Subcutaneous adipose tissue (tissue), 4 donors: ENCODE results near the gene RCAN1. TPM values are rescaled to one million over a fixed set of nuclear protein-coding genes. Genes with fewer than 3 reads are reported as not detected.

ENCODE experiments used
- total RNA-seq, 4 donors: library from RNA; depleted of rRNA; stranded (reverse); fragments of >200 nt; gene quantifications; one replicate each; pipeline ENCODE4 v1.1.0, GENCODE V29; 2016
- TF ChIP-seq, protein P1 (sequence below): fragments of 450-650 bp; IDR thresholded peaks from one replicate; pipeline ENCODE4 v1.5.1; 2016; ENCODE audit warnings: low read depth, mild to moderate bottlenecking, control low read depth, antibody characterized with exemption, moderate library complexity

Gene RCAN1
- total RNA-seq, 4 donors from 2014 or later: 28.8 to 68.3 (median 47.0) TPM

DNA sequence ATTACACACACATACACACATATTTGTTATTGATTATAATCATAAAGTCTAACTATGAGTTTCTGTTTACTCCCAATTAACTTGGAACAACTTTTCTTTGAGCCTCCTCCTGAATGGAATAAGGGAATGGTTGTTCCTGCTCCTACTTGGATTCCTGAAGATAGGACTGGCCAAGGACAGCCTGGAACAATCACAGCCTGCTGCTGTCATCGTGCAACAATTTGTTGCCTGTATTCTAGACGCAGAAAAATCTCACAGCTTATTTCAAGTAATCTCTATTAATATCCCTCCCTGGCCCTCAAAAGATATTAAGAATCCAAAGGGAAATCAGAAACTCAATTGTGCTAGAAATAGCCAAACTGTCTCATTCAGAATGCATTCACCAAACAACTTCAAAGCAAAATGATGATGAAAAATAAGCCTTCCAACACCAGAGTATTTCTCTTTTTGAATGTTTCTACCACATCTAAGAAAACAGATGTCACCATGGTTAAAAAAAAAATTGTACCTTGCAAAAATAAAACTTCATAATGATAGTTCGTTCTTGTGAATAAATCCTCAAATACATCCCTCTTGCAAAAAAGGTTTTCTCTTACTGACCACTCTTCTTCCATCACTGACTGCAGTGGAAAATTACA is 30.9 kb downstream of the RCAN1 start:
- TF ChIP-seq, protein P1, sequence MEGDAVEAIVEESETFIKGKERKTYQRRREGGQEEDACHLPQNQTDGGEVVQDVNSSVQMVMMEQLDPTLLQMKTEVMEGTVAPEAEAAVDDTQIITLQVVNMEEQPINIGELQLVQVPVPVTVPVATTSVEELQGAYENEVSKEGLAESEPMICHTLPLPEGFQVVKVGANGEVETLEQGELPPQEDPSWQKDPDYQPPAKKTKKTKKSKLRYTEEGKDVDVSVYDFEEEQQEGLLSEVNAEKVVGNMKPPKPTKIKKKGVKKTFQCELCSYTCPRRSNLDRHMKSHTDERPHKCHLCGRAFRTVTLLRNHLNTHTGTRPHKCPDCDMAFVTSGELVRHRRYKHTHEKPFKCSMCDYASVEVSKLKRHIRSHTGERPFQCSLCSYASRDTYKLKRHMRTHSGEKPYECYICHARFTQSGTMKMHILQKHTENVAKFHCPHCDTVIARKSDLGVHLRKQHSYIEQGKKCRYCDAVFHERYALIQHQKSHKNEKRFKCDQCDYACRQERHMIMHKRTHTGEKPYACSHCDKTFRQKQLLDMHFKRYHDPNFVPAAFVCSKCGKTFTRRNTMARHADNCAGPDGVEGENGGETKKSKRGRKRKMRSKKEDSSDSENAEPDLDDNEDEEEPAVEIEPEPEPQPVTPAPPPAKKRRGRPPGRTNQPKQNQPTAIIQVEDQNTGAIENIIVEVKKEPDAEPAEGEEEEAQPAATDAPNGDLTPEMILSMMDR: no peak

GRCh38 chr21:34582506-34583150 is 32.3 kb downstream of the RCAN1 start:
- TF ChIP-seq, protein P1: no peak

DNA sequence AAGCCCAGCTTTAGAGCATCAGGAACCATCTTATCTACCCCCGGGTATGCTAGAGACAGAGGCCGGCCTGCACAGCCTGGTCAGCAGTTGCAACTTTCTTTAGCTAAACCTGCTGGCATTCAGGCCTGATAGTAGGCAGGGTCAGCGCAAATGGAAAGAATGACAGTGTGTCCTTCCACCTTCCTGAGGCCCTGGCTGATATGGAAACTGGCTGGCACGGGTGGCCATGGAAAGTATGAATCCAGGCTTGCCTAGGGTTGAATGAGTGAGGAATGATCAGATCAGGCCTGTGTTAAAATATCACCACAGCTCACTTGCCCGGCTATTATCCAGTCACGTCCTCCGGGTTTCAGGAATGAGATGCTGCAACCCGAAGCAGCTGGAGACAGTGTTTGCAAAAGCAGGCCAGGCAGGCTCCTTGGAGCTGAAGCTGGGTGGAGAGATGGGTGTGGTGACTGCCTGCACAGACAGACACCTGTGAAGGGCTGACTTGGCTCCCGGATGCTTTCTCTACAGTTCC is 34.7 kb downstream of the RCAN1 start:
- TF ChIP-seq, protein P1: no peak

- TF ChIP-seq, protein P1: no peak
Observed at GRCh38 chr21:34579411-34579810, 35.5 kb downstream of the RCAN1 start.

GRCh38 chr21:34576041-34576511 is 38.8 kb downstream of the RCAN1 start:
- TF ChIP-seq, protein P1: no peak

DNA sequence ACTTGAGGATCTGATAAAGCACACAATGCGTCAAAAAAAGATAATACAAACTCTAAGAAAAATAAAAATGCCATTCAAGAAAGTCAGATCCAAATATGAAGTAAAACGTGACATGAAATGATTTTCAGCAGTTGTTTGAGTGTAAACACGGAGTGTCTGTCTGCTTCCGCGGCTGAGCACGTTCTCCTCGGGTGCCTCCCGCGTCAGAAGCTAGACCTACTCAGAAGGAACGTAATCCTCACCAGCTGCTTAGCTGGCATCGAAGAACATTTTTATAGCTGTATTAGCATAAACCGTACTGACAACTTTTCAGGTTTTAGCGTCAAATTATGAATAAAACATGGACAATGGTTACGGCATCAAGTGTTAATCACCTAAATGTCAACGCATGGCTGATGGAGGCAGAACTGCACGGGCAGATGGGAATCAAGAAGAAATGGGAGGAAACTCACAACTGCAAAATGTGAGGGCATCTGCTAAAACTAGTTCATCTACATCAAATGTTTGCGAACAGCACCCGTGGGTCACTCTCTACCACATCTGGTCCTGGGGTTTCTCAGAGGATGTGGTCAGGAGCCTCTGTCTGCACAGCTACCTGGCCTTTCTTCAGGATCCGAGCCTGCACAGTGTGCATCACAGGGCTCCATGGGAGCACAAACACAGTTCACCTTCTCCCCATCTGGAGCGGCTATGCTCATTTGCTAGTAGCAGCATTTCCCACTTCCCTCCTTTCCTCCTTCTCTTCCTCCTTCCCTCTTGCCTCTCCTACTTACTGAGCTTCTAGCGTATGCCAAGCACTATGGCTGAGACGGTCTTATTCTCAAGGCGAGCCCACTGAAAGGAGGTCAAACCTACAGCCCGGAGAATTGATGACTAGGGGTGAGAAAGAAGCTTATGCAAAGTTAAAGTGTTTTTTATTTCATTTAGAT is 40.0 kb downstream of the RCAN1 start:
- TF ChIP-seq, protein P1: no peak

GRCh38 chr21:34571994-34572393 is 42.9 kb downstream of the RCAN1 start:
- TF ChIP-seq, protein P1: no peak
